Esophagus muscularis mucosa (tissue), 4 donors: Measurements from ENCODE around the gene PHYHIPL.

Experiments used
- CTCF ChIP-seq, 3 experiments: fragments of 200-600 bp in 2 of 3; fragments of 450-650 bp in 1 of 3; sonication (generic) in 2 of 3; IDR thresholded peaks; one replicate each; pipeline ENCODE4 v1.5.1; 2017 to 2019; ENCODE audit warnings: antibody characterized with exemption in 3 of 3, mild to moderate bottlenecking in 2 of 3, moderate library complexity in 1 of 3
- EP300 ChIP-seq: sonication (generic); formaldehyde crosslinking; IDR thresholded peaks from one replicate; pipeline ENCODE4 v1.6.1; 2017; ENCODE audit warnings: antibody characterized with exemption
- POLR2A ChIP-seq: fragments of 450-650 bp; IDR thresholded peaks from one replicate; pipeline ENCODE4 v1.6.1; 2017; ENCODE audit warnings: antibody characterized with exemption, moderate library complexity, mild to moderate bottlenecking, low read depth
- POLR2AphosphoS5 ChIP-seq, 2 donors: sonication (generic); formaldehyde crosslinking; IDR thresholded peaks; one replicate each; pipeline ENCODE4 v1.6.1; 2017; ENCODE audit warnings: antibody characterized with exemption in 2 of 2

- no peak for TF ChIP-seq CTCF (IDR thresholded peaks at IDR 0.05)
- no peak for TF ChIP-seq POLR2A
- TF ChIP-seq POLR2AphosphoS5 (IDR thresholded peaks at IDR 0.05) = no peak
- no peak for TF ChIP-seq EP300
These were observed 103.0 kb downstream of the PHYHIPL start for GRCh38 chr10:59279476-59279875.
